SU-DHL-6 (cell line): ENCODE results near the gene DOK6.

ENCODE experiments used
- EZH2phosphoT487 ChIP-seq: fragments of 200-600 bp; sonication (generic), shearing (Covaris generic); conservative IDR thresholded peaks from 2 replicates; pipeline ENCODE4 v1.6.1; 2018; ENCODE audit warnings: mild to moderate bottlenecking, antibody characterized with exemption, low read length, moderate library complexity, mixed read lengths
- TF ChIP-seq, protein P1 (sequence below): fragments of 200-600 bp; sonication (generic); IDR thresholded peaks from one replicate; pipeline ENCODE4 v1.5.1; 2017; ENCODE audit warnings: antibody characterized with exemption, mild to moderate bottlenecking, low read length, moderate library complexity; ENCODE audit not compliant: insufficient read depth, poor library complexity, severe bottlenecking

DNA sequence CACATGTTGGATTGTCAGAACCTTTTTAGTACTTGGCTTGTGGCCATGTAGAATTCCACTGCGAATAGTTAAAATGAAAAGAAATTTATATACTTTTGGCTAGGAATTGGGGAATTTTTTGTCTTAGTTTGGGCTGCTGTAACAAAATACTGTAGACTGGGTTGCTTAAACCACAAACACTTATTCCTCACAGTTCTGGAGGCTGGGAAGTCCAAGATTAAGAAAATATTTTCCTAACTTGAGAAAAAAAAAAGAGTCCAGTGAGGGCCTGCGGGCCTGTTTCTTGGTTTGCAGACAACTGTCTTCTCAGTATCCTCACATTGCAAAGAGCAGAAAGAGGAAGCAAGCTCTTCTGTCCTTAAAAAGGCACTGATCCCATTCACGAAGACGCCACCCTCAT lies 465.1 kb downstream of the DOK6 start:
- TF ChIP-seq, protein P1, sequence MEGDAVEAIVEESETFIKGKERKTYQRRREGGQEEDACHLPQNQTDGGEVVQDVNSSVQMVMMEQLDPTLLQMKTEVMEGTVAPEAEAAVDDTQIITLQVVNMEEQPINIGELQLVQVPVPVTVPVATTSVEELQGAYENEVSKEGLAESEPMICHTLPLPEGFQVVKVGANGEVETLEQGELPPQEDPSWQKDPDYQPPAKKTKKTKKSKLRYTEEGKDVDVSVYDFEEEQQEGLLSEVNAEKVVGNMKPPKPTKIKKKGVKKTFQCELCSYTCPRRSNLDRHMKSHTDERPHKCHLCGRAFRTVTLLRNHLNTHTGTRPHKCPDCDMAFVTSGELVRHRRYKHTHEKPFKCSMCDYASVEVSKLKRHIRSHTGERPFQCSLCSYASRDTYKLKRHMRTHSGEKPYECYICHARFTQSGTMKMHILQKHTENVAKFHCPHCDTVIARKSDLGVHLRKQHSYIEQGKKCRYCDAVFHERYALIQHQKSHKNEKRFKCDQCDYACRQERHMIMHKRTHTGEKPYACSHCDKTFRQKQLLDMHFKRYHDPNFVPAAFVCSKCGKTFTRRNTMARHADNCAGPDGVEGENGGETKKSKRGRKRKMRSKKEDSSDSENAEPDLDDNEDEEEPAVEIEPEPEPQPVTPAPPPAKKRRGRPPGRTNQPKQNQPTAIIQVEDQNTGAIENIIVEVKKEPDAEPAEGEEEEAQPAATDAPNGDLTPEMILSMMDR, result no peak
- no peak for TF ChIP-seq EZH2phosphoT487
